Lower leg skin (tissue), 3 donors: ENCODE measurements around the gene RTL1.

Source experiments
- POLR2A ChIP-seq, 2 donors: fragments of 450-650 bp; IDR thresholded peaks; one replicate each; pipeline ENCODE4 v1.6.1; 2016 to 2017; ENCODE audit warnings: antibody characterized with exemption in 2 of 2, mild to moderate bottlenecking in 1 of 2, moderate library complexity in 1 of 2
- TF ChIP-seq, protein P1 (sequence below), 3 donors: fragments of 450-650 bp; IDR thresholded peaks; one replicate each; pipeline ENCODE4 v1.5.1; 2016; ENCODE audit warnings: antibody characterized with exemption in 3 of 3, mild to moderate bottlenecking in 3 of 3, moderate library complexity in 2 of 3

DNA sequence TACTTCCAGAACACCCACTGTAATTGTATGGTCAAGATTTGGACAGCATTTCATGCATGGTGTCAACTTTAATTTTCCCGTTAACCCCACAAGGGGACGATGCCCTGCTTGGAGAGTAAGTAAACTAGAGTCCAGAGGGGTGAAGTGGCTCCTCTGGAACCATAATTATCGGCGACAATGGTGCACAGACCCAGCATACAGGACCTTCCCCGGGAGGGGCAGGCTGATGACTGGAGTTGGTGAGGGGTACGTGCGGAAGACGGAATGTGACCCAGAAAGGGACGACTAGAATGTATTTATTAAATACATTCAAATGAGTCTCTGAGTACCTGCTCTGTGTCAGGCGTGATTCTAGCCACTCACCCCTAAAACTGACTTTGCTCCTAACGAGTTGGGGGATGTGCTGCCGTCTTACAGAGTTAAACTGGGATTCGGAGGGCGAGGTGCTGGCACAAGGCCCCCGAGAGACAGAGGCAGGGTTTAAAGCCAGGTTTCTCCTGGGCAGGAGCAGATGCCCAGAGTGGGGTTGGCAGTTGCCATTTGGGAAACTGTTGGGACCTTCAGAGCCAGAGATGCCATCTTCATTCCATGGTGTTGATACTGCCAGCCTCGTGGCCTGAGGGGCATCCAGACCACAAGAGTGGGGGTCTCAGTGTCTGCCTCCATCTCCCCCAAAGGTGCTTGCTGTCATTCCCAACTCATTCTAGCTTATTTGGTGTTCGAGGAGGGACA, 10.9 kb downstream of the RTL1 start:
- TF ChIP-seq, protein P1, sequence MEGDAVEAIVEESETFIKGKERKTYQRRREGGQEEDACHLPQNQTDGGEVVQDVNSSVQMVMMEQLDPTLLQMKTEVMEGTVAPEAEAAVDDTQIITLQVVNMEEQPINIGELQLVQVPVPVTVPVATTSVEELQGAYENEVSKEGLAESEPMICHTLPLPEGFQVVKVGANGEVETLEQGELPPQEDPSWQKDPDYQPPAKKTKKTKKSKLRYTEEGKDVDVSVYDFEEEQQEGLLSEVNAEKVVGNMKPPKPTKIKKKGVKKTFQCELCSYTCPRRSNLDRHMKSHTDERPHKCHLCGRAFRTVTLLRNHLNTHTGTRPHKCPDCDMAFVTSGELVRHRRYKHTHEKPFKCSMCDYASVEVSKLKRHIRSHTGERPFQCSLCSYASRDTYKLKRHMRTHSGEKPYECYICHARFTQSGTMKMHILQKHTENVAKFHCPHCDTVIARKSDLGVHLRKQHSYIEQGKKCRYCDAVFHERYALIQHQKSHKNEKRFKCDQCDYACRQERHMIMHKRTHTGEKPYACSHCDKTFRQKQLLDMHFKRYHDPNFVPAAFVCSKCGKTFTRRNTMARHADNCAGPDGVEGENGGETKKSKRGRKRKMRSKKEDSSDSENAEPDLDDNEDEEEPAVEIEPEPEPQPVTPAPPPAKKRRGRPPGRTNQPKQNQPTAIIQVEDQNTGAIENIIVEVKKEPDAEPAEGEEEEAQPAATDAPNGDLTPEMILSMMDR (IDR thresholded peaks at IDR 0.05) = no peak
- no peak for TF ChIP-seq POLR2A (IDR thresholded peaks at IDR 0.05)
